NOMO-1 treated with DMSO at 0.1 percent for 48 hours (cell line): ENCODE measurements around the gene ABHD18.
"Not testable (repeated sequence)": the region's sequence is repeated elsewhere in the genome, so short reads cannot be mapped to it uniquely, and the experiment has no call there.

ENCODE experiments used
- DNase-seq: peaks from one replicate; lab custom pipeline; 2025; ENCODE audit not compliant: unreplicated experiment; lab: John Stamatoyannopoulos, UW

ABHD18 gene

DNA sequence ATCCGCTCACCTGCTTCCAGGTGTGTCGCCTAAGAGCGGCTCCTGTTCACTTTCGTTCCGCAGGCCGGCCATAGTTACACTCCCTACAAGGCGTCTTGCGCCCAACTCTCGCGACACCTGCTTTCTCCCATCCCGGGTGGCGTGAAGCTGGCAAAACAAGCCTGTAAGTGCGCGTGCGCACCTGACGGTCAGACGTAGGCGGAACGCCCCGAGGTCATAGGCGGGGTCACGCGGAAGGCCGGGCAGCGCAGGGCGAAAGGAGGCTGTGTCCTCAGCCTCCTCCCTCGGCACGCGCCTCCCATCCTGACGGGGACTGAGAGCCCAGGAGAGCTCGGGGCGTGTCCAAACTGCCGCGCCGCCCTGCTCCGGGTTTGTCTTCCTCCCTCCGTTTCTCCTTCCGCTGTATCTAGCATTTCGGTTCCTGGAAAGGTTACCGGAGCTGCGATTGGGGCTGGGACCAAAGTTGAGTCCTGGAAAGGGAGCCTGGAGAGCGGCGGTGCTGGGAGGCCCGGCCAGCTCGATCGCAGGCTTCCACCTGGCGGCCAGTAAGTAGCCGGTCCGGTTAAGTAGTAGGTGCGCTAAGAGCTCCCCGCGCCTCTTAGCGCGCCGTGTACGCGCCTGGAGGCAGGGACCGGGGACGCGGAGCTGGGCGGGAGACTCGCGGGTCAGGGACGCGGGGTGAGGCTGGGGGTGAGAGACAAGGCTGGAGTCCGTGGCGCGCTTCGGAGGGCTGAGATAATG lies at the start of gene ABHD18, which contains the start of gene MFSD8:
Gene ABHD18 (plus strand): TSS at position 345 of the 741 bp plus-strand sequence. CDS start 17,550 bp downstream, outside the sequence.
Gene MFSD8 (minus strand): TSS at position 112 of the 741 bp plus-strand sequence. CDS start 40 bp downstream, at position 72.
- DNase-seq = peak; percentile 99

DNA sequence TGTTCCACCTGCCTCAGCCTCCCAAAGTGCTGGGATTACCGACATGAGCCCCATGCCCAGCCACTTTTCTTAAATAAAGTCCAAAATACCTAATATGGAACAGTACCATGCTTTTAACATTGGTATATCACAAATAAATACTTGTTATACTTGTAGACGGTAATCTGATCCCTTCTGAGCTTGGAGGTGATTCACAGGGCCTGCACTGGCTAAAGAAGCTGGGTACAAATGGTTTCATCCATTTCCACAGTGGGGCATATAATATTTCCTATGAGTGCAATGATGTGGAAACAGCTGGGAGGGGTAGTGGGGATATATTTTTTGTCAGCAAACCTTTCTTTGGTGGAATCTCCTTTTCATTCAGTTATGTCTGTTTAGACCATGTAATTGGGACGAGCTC lies 48.7 kb upstream of the ABHD18 start:
- no peak for DNase-seq

DNA sequence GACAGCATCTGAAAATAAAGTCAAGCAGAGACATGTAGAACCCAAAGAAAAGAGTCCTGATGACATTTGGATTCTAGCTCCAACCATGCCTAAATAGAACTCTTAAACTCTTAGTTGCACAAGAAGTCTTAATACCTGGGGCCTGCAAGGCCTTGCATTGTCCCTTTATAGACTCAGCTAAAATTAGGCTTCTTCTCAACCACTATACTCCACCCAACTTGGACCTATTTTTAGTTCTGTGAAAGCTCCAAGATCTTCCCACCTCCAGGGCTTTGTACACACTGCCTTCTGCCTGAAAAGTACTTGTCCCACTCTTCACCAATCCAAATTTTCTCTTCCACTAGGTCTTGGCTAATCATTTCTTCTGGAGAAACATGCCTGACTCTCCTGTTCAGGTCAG lies 48.1 kb upstream of the ABHD18 start:
- DNase-seq = no peak

DNA sequence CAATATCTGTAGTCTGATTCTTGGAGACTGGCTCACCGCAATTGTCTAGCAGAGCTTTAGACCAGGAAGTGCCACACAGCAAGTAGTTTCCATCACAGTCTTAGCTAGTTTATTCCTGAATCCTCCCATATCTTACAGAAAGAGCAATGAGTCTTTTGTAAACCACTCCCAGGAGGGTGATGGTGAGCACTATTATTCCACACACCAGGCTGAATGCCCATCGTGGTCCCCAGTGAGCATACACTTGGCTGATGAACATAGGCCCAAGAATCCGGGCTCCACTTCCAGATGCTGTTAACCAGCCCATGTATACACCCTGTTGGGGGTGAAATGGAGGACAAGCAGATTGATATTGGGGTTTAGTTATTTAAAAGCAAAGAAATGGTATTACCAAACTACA lies 44.7 kb upstream of the ABHD18 start:
- no peak for DNase-seq

DNA sequence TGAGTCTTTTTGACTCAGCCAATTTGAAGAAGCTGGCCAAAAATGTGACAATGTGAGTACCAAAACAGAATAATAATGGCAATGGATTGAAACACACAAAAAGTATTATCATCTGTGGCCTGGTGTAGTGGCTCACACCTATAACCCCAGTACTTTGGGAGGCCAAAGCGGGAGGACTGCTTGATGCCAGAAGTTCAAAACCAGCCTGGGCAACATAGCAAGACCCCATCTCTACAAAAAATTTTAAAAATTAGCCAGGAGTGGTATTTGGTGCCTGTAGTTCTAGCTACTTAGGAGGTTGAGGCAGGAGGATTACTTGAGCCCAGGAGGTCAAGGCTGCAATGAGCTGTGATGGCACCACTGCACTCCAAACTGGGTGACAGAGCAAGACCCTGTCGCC lies 43.0 kb upstream of the ABHD18 start:
- DNase-seq = no peak

DNA sequence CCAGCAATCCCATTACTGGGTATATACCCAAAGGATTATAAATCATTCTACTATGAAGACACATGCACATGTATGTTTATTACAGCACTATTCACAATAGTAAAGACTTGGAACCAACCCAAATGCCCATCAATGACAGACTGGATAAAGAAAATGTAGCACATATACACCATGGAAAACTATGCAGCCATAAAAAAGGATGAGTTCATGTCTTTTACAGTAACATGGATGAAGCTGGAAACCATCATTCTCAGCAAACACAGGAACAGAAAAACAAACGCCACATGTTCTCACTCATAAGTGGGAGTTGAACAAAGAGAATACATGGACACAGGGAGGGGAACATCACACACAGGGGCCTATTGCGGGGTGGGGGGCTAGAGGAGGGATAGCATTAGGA lies 39.5 kb upstream of the ABHD18 start:
- DNase-seq = not testable (repeated sequence)

DNA sequence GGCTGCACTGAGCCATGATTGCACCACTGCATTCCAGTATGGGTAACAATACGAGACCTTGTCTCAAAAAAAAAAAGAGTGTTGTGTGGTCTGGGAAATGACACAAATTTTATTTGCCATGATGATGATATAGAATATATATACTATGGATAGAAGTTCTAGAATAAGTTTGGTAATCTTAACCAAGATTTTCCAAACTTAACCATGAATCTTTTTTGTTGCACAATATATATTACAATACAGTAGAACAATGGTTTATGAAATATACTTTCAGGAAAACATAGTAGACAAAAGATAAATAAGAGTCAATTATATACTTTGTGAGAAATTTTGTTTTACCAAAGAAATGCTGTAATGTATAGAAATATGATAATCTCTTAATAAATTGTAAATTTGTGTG lies 35.0 kb upstream of the ABHD18 start:
- no peak for DNase-seq

DNA sequence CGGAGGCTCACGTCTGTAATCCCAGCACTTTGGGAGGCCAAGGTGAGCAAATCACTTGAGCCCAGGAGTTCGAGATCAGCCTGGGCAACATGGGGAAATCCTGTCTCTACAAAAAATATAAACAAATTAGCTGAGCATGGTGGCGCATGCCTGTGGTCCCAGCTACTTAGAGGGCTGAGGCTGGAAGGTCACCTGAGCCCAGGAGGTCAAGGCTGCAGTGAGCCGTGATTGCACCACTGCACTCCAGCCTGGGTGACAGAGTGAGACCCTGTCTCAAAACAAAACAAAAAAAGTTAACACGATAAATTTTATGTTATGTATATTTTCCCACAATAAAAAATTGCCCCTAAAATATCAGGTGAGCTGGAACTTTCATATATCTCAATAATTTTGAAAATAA lies 33.4 kb upstream of the ABHD18 start:
- DNase-seq = not testable (repeated sequence)

DNA sequence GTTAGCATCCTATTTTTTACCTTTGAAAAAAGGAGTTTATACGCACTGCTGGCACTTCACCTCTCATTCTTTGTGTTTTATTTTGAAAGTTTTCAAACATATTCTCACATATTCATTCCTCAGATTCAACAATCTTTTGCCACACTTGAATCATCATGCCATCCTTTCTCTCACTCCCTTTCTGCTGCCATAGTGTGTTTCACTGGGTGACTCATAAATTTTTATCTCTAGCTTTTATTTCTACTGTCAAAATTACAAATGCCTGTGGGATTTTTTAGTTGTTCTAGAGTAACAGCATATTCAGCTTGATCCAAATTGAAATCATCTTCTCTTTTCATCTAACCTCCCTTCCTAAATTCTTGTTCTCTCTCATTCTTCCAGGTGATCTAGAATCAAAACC lies 28.2 kb upstream of the ABHD18 start:
- DNase-seq = no peak

DNA sequence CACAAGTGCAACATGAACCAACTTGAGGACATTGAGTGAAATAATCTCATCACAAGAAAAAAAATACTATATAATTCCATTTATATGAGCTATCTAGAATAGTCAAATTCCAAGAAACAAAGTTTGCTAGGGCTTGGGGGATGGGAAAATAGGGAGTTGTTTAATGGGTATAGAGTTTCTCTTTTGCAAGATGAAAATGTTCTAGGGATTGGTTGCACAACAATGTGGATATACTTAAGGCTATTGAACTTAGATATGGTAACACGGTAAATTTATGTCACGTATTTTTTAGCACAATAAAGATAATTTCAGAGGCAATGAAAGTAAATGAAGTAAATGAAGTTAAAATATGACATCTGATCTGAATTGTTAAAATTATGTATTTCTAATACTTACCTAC lies 8.1 kb upstream of the ABHD18 start:
- DNase-seq = no peak

DNA sequence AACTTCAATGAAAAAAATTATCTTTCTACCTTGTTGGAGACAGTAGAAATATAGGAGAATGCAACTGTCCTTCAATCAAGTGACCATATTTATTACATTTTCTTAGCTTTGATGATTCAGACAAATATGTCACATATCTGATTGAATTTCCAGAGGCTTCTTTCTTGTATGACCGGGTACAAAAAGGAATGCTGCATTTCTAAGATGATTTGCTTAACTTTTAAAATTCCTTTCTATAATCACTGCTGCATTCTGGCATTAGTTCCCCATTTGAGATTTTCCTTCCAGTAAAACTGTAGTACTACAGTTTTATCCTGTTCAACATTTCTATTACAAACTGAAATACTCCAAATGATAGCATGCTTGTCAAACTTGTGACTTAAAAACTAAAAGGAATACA lies 5.4 kb upstream of the ABHD18 start:
- no peak for DNase-seq

DNA sequence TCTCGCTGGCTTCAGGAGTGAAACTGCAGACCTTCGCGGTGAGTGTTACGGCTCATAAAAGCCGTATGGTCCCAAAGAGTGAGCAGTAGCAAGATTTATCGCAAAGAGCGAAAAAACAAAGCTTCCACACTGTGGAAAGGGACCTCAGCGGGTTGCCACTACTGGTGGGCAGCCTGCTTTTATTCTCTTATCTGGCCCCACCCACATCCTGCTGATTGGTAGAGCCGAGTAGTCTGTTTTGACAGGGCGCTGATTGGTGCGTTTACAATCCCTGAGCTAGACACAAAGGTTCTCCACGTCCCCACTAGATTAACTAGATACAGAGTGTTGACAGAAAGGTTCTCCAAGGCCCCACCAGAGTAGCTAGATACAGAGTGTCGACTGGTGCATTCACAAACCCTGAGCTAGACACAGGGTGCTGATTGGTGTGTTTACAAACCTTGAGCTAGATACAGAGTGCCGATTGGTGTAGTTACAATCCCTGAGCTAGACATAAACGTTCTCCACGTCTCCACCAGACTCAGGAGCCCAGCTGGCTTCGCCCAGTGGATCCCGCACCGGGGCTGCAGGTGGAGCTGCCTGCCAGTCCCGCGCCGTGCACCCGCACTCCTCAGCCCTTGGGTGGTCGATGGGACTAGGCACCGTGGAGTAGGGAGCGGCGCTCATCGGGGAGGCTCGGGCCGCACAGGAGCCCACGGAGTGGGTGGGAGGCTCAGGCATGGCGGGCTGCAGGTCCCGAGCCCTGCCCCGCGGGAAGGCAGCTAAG lies 1.4 kb upstream of the ABHD18 start:
- not testable (repeated sequence) for DNase-seq

DNA sequence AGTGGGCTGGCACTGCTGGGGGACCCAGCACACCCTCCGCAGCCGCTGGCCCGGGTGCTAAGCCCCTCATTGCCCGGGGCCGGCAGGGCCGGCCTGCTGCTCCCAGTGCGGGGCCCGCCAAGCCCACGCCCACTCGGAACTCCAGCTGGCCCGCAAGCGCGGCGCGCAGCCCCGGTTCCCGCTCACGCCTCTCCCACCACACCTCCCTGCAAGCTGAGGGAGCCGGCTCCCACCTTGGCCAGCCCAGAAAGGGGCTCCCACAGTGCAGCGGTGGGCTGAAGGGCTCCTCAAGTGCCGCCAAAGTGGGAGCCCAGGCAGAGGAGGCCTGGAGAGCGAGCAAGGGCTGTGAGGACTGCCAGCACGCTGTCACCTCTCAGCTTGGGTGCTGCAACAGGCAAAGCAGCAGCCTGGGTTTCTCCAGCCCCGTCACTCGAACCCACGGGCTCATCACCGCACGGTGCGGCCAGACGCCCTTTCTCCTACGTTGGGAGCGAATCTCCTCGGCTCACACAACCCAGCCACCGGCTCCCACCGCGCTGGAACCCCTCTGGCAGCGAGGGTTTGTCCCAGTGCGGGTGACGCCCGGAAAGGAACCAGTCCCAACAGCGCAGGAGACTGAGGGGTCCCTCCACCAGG lies 662 bp upstream of the ABHD18 start:
- DNase-seq = not testable (repeated sequence)

DNA sequence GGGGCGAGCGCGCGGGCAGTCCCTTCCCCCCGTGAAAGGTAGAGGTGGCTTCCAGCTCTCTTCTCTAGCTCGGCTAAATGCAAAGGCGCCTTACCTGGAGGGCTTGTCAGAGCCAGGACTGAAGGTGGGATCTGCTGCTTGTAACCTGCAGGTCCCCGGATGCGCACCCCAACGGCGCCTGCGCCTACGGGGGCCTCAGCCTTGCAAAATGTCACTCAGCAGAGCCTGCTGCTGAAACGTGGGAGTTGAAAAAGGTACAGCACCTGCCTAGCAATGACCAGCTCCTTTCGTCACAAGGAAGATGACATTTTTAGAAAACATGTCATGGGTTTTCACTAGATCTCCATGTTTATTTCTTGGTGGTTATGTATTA lies 583 bp downstream of the ABHD18 start:
- no peak for DNase-seq

DNA sequence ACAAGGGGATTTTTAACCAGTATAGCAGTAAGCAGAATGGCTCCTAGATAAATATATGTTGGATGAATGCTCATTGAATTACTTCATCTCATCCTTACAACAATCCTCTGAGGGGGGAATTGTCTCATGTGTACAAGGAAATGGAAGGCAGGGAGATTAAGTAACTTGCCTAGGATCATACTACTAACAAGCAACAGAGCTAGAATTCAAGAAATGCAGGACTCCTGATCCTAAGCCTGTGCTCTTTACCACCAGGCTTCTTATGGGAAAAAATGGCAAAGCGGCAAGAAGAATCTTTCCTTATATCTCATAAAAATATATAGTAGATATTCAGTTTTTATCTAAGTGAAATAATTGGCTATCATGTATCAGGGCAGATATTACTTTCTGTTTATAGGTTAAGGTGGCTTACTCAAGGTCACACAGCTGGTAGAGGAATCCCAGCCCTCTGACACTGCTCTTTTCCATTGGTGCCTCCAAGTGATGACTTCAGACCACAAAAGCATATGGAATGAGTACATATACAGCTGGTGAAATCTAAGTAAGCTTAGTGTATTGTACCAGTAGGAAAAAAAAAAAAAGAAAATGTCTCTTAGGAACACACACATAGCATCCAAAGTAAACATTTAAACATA lies 2.1 kb downstream of the ABHD18 start:
- DNase-seq = no peak

DNA sequence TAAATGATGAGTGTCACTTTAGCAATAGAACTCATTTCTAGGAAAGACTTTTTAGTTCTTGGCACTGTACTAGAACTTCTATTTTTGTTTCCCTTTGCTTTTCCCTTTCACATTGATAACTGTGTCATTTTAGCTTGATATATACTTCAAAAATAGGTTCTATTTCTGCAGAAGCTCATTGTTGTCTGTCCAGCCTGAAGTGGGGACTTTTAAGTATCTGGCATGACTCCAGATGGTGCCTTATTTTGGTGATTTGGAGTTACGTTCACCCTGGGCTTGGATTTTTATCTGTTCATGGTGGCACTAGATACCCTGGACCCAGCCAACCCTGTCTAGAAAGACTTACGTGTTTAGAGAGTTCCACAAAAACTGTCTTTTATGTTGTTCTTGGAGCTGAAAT lies 3.4 kb downstream of the ABHD18 start:
- no peak for DNase-seq

DNA sequence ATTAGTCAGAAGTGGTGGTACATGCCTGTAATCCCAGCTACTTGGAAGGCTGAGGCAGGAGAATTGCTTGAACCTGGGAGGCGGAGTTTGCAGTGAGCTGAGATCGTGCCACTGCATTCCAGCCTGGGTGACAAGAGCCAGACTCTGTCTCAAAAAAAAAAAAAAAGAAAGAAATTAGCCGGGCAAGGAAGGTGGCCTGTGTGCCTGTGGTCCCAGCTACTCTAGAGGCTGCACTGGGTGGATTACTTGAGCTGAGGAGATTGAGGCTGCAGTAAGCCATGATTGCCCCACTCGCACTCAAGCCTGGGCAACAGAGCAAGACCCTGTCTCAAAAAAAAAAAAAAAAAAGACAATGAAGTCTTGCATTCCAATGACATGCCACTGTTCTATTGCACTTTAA lies 5.7 kb downstream of the ABHD18 start:
- DNase-seq = not testable (repeated sequence)

DNA sequence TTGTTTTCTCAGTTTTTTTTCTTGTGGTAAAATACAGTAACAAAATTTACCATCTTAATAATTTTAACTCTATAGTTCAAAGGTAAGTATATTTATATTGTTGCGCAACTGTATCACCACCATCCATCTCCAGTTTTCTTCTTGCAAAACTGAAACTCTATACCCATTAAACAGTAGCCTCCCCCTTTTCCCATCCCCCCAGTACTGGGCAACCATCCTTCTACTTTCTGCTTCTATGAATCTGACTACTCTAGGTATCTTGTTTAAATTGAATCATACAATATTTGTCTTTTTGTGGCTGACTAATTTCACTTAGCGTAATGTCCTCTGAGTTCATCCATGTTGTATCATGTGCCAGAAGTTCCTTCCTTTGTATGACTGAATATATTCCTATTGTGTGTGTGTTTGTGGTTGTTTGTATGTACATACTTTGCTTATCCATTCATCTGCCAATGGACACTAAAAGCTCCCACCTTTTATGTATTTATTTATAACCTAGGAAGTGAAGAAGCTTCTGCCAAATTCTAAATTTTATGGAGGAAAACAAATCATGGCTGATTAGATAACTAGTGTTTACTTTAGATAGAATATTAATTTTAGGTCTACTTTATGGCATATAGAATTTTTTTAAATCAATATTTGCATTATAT lies 10.0 kb downstream of the ABHD18 start:
- DNase-seq = no peak

DNA sequence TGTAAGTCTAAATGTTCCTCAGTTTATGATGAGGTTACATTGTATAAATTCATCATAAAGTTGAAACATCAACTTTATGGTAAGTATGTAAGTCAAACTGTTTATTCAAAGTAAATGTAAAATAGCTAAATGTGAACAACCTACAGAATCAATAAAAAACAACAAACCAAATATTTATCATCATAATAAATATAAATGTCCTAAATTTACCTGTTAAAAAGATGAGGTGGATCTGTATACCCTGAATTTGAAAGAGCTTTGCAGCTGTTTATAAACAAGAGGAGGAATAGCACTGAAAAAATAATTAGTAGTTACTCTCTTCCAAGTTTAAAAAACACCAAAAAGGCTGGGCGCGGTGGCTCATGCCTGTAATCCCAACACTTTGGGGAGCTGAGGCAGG lies 13.7 kb downstream of the ABHD18 start:
- DNase-seq = no peak

DNA sequence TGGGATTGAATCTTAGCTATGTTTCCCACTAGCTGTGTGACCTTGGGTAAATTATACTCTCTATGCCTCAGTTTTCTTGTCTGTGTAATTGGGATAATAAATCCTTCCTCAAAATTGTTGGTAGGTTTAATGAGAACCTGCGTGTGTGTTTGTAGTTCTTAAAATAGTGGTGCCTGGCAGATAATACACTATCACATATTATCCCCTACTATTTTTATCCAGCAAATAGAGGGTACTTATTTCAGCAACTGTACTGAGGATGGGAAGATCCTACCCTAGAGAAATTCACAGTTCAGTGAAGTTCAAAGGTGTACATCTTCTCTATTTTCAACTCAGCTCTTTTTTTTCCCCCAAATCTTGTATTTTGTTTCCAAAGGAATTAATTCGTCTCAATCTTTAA lies 17.2 kb downstream of the ABHD18 start:
- DNase-seq = no peak

DNA sequence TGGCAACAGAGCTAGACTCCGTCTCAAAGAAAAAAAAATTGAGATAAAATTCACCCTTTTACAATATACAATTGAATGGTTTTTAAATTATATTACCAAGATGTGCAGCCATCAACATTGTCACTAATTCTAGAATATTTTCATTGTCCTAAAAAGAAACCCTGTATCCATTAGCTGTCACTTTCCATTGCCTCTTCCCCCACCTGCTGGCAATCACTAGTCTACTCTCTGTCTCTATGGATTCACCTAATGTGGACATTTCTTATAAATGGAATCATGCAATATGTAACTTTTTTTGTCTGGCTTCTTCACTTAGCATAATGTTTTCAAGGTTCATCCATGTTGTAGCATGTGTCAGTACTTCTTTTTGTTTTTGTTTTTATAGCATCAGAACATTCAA lies 20.8 kb downstream of the ABHD18 start:
- DNase-seq = no peak
